DOHH2 (cell line): ENCODE data around the gene TAPBP.

Source experiments
- H3F3A ChIP-seq: fragments of 200-600 bp; sonication (generic), shearing (Covaris generic); 2 replicates; pipeline ENCODE4 v1.6.0; 2016; ENCODE audit warnings: antibody characterized with exemption, mild to moderate bottlenecking; ENCODE audit not compliant: control insufficient read depth, insufficient read depth
- H3K27ac ChIP-seq: fragments of 200-600 bp; sonication (generic); 2 replicates; pipeline ENCODE4 v1.5.1; 2014; ENCODE audit warnings: low read depth, mild to moderate bottlenecking, low read length, moderate library complexity
- H3K27me3 ChIP-seq: fragments of 200-600 bp; sonication (generic); 2 replicates; pipeline ENCODE4 v1.6.1; 2014; ENCODE audit warnings: mild to moderate bottlenecking, low read length, mixed read lengths; ENCODE audit not compliant: control insufficient read depth
- H3K36me3 ChIP-seq: fragments of 200-600 bp; sonication (generic); 2 replicates; pipeline ENCODE4 v1.6.1; 2014; ENCODE audit warnings: mild to moderate bottlenecking, low read length, moderate library complexity, mixed read lengths; ENCODE audit not compliant: control insufficient read depth
- H3K4me1 ChIP-seq: fragments of 200-600 bp; sonication (generic); 2 replicates; pipeline ENCODE4 v1.6.1; 2014; ENCODE audit warnings: mild to moderate bottlenecking, low read length, mixed read lengths; ENCODE audit not compliant: control insufficient read depth
- H3K4me2 ChIP-seq: fragments of 200-600 bp; sonication (generic); 2 replicates; pipeline ENCODE4 v1.6.0; 2014; ENCODE audit warnings: mild to moderate bottlenecking, low read length, moderate library complexity
- H3K4me3 ChIP-seq: fragments of 200-600 bp; sonication (generic); 2 replicates; pipeline ENCODE4 v1.5.1; 2014; ENCODE audit warnings: mild to moderate bottlenecking, low read length, mixed read lengths
- H3K79me2 ChIP-seq: fragments of 200-600 bp; sonication (generic); 2 replicates; pipeline ENCODE4 v1.6.1; 2014; ENCODE audit warnings: mild to moderate bottlenecking, low read length, mixed read lengths; ENCODE audit not compliant: control insufficient read depth
- H3K9me2 ChIP-seq: fragments of 200-600 bp; sonication (generic); replicated peaks from 2 replicates; pipeline ENCODE4 v1.6.1; 2014; ENCODE audit warnings: mild to moderate bottlenecking, low read length, mixed read lengths; ENCODE audit not compliant: control insufficient read depth
- H3K9me3 ChIP-seq: fragments of 200-600 bp; sonication (generic); 2 replicates; pipeline ENCODE4 v1.6.1; 2014; ENCODE audit warnings: antibody characterized with exemption, low read length, mixed read lengths; ENCODE audit not compliant: control insufficient read depth, insufficient read depth
- H4K20me1 ChIP-seq: fragments of 200-600 bp; sonication (generic); 2 replicates; pipeline ENCODE4 v1.6.0; 2014; ENCODE audit warnings: low read depth, mild to moderate bottlenecking, antibody characterized with exemption, low read length, moderate library complexity; ENCODE audit not compliant: control insufficient read depth, insufficient read depth
- EZH2phosphoT487 ChIP-seq: fragments of 200-600 bp; sonication (generic); IDR thresholded peaks from 2 replicates; pipeline ENCODE4 v1.6.1; 2017; ENCODE audit warnings: borderline replicate concordance, mild to moderate bottlenecking, antibody characterized with exemption, low read length, moderate library complexity, mixed read lengths
- TF ChIP-seq, protein P1 (sequence below): fragments of 200-600 bp; sonication (generic); IDR thresholded peaks from one replicate; pipeline ENCODE4 v1.5.1; 2014; ENCODE audit warnings: antibody characterized with exemption, mild to moderate bottlenecking, low read depth, low read length; ENCODE audit not compliant: poor library complexity, severe bottlenecking

The TAPBP gene

DNA sequence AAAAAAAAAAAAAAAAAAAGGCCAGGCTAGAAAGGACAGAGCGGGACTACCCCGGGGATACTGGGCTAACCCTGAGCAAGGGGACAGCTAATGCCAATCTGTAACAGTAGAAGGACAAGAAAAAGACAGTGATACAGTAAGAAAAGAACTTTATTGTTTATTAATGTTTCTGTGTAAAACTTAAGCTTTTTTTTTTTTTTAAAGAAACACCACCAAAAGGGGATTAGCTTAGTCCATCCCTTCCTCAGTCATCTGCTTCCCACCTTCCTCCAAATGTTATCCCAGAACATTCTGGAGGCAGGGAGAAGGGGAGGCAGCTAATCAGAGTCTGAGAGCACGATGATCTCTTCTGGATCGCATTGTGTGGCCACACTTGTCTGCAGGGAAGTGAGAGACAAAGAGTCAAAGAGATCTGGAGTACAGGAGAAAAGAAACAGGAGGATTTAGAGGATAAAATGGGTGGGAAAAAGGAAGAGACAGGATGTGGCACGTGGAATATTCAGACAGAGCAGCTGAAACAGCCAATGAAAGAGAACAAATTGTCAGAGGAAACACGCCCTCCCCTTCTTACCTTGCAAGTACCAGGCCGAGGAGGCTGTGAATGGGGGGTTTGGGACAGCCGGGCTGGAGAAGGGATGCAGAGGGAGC, 4.7 kb upstream of the TAPBP start:
- peaks cover 58% of the 10 kb centered on the region for H3K79me2 ChIP-seq
- H3K4me1 ChIP-seq: peaks cover 60% of the 10 kb centered on the region
- no peaks in the 10 kb centered on the region for H3K9me3 ChIP-seq
- H3K27ac ChIP-seq: peak overlapping the region; percentile 79
- peaks cover 32% of the 10 kb centered on the region for H3F3A ChIP-seq
- peak overlapping the region; percentile 82 for H3K4me3 ChIP-seq
- no peaks in the 10 kb centered on the region for H3K9me2 ChIP-seq
- H4K20me1 ChIP-seq: 0 out of 2 replicates have a peak, but pooled peaks cover 7% of the 10 kb centered on the region
- peak overlapping the region; percentile 90 for H3K4me2 ChIP-seq
- H3K36me3 ChIP-seq: peaks cover 63% of the 10 kb centered on the region
- no peak for TF ChIP-seq EZH2phosphoT487
- TF ChIP-seq, protein P1, sequence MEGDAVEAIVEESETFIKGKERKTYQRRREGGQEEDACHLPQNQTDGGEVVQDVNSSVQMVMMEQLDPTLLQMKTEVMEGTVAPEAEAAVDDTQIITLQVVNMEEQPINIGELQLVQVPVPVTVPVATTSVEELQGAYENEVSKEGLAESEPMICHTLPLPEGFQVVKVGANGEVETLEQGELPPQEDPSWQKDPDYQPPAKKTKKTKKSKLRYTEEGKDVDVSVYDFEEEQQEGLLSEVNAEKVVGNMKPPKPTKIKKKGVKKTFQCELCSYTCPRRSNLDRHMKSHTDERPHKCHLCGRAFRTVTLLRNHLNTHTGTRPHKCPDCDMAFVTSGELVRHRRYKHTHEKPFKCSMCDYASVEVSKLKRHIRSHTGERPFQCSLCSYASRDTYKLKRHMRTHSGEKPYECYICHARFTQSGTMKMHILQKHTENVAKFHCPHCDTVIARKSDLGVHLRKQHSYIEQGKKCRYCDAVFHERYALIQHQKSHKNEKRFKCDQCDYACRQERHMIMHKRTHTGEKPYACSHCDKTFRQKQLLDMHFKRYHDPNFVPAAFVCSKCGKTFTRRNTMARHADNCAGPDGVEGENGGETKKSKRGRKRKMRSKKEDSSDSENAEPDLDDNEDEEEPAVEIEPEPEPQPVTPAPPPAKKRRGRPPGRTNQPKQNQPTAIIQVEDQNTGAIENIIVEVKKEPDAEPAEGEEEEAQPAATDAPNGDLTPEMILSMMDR: no peak
- H3K27me3 ChIP-seq: no peaks in the 10 kb centered on the region

DNA sequence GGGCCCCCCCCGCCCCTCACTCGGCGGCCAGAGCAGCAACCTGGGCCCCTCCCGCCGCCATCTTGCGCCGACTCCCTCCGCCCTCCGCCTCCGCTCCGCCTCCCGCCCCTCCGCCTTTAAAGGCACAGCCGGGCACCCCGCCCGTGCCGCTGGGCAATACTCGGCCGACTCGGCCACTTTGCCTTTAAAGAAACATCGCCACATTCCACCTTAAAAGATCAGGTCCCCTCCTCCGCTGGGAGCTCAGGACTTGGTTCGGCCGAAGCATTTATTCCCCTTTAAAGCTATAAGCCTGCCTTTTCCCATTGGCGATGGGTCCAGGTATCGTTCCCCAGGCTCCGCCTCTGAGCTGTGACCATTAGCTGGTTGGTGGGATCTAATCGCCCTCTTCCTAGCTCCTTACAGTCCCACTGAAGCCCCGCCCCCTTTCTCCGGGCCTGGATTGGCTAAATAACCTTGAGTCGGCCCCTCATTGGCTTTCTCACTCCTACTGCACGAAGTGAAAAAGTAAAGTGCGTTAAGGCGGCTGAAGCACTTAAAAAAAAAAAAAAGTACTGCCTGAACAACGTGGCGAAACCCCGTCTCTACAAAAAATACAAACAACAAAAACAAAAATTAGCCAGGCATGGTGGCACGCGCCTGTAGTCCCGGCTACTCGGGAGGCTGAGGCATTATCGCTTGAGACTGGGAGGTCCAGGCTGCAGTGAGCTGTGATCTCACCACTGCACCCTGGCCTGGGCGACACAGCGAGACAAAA, 4.0 kb upstream of the TAPBP start, which contains the start of gene ZBTB22:
Gene ZBTB22 (minus strand): TSS at position 76 of the 757 bp plus-strand sequence. CDS start 828 bp downstream, outside the sequence.
- peak within 1 kb of the TSS; percentile 82 for H3K4me3 ChIP-seq
- H3F3A ChIP-seq: peaks cover 29% of the 10 kb centered on the region
- peak within 1 kb of the TSS; percentile 79 for H3K27ac ChIP-seq
- H3K4me2 ChIP-seq: peak within 1 kb of the TSS; percentile 90
- no peak for TF ChIP-seq EZH2phosphoT487
- TF ChIP-seq, protein P1: no peak
- peaks cover 63% of the 10 kb centered on the region for H3K79me2 ChIP-seq
- H3K36me3 ChIP-seq: peaks cover 68% of the 10 kb centered on the region
- no peaks in the 10 kb centered on the region for H3K9me2 ChIP-seq
- no peaks in the 10 kb centered on the region for H3K27me3 ChIP-seq
- H4K20me1 ChIP-seq: 0 out of 2 replicates have a peak, but pooled peaks cover 7% of the 10 kb centered on the region
- H3K4me1 ChIP-seq: peaks cover 58% of the 10 kb centered on the region
- H3K9me3 ChIP-seq: no peaks in the 10 kb centered on the region

DNA sequence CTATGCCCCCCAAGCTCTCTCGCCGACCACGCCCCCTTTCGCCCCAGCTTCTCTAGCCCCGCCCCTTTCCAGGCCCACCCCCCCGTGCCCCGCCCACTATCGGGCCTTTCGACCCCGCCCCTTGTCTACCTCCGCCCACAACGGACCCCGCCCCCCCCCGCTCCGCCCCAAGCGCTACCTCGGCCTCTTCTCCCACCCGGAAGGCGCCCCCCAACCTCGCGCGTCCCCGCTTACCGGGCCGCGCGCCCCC, 3.5 kb upstream of the TAPBP start:
- Histone ChIP-seq H3K79me2 (peaks cover 63% of the 10 kb centered on the region), H3K27ac (peak overlapping the region; percentile 79; the same call in 1 of the 2 replicates), H3K36me3 (peaks cover 67% of the 10 kb centered on the region), H3K4me1 (peaks cover 61% of the 10 kb centered on the region), H3K9me3 (no peaks in the 10 kb centered on the region), H3K9me2 (no peaks in the 10 kb centered on the region), H3K27me3 (no peaks in the 10 kb centered on the region), H3F3A (peaks cover 29% of the 10 kb centered on the region), H4K20me1 (0 out of 2 replicates have a peak, but pooled peaks cover 7% of the 10 kb centered on the region), H3K4me3 (peak overlapping the region; percentile 82), H3K4me2 (peak overlapping the region; percentile 51)
- TF ChIP-seq, protein P1: no peak
- no peak for TF ChIP-seq EZH2phosphoT487
